NB4 (cell line): ENCODE data around the gene PREB.

Experiments
- CTCF ChIP-seq: IDR thresholded peaks from one replicate; pipeline ENCODE4 v1.5.1; 2012; ENCODE audit warnings: low read depth, low read length
- POLR2A ChIP-seq: IDR thresholded peaks from 2 replicates; pipeline ENCODE4 v1.6.1; 2011; ENCODE audit warnings: mild to moderate bottlenecking; ENCODE audit not compliant: insufficient read length; ENCODE audit errors: extremely low read depth

- TF ChIP-seq CTCF (no peak), POLR2A (no peak)
These were observed 20.7 kb upstream of the PREB start for GRCh38 chr2:27155069-27155520.
